Measurements from ENCODE around the gene NXT2. TPM values are rescaled to one million over a fixed set of nuclear protein-coding genes. Genes with fewer than 3 reads are reported as not detected.

Gene NXT2
- total and polyA plus RNA-seq, 2 experiments from 2014 or later = 13.1 to 23.6 TPM

GRCh38 chrX:109501176-109501575 lies 35.5 kb upstream of the NXT2 start:
- TF ChIP-seq ZNF331 (CRISPR knock-in tag; IDR thresholded peaks at IDR 0.05; ENCODE audit: low read depth) (no peak), JUNB (IDR thresholded peaks at IDR 0.05; ENCODE audit: unreplicated experiment) (no peak), ZNF114 (CRISPR knock-in tag; IDR thresholded peaks at IDR 0.05) (no peak), ZNF462 (CRISPR knock-in tag; IDR thresholded peaks at IDR 0.05) (no peak), REST (IDR thresholded peaks at IDR 0.05; ENCODE audit: unreplicated experiment) (no peak), ETS1 (IDR thresholded peaks at IDR 0.05) (no peak), CREB1 (CRISPR knock-in tag; IDR thresholded peaks at IDR 0.05; ENCODE audit: low read depth) (no peak), EZH2phosphoT487 (IDR thresholded peaks at IDR 0.05; ENCODE audit: unreplicated experiment) (no peak)
- TF ChIP-seq, protein P1, sequence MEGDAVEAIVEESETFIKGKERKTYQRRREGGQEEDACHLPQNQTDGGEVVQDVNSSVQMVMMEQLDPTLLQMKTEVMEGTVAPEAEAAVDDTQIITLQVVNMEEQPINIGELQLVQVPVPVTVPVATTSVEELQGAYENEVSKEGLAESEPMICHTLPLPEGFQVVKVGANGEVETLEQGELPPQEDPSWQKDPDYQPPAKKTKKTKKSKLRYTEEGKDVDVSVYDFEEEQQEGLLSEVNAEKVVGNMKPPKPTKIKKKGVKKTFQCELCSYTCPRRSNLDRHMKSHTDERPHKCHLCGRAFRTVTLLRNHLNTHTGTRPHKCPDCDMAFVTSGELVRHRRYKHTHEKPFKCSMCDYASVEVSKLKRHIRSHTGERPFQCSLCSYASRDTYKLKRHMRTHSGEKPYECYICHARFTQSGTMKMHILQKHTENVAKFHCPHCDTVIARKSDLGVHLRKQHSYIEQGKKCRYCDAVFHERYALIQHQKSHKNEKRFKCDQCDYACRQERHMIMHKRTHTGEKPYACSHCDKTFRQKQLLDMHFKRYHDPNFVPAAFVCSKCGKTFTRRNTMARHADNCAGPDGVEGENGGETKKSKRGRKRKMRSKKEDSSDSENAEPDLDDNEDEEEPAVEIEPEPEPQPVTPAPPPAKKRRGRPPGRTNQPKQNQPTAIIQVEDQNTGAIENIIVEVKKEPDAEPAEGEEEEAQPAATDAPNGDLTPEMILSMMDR (conservative IDR thresholded peaks at IDR 0.05; ENCODE audit: low read depth in 2 of 2) = no peak
- H3K4me1 Mint-ChIP-seq = no peaks in the 10 kb centered on the region
- Histone ChIP-seq H2AFZ (no peak overlapping the region), H3K36me3 (ENCODE audit: insufficient read depth) (no peaks in the 10 kb centered on the region), H3F3A (replicated peaks; ENCODE audit: low read depth) (no peaks in the 10 kb centered on the region), H3K9me2 (ENCODE audit: insufficient read depth) (no peaks in the 10 kb centered on the region), H3K79me2 (replicated peaks; ENCODE audit: insufficient read depth) (no peaks in the 10 kb centered on the region), H3K4me1 (ENCODE audit: insufficient read depth) (no peaks in the 10 kb centered on the region), H3K4me3 (no peak overlapping the region), H3K27me3 (ENCODE audit: insufficient read depth) (no peaks in the 10 kb centered on the region), H3K27ac (ENCODE audit: low read depth) (no peak overlapping the region), H3K4me2 (no peak overlapping the region), H4K20me1 (replicated peaks; ENCODE audit: insufficient read depth) (no peaks in the 10 kb centered on the region)
- H3K27ac Mint-ChIP-seq = no peak overlapping the region
- H3K9me3 Mint-ChIP-seq = no peaks in the 10 kb centered on the region
- DNase-seq (ENCODE audit: low spot score) = no peak
- H3K27me3 Mint-ChIP-seq (ENCODE audit: insufficient read depth, low read depth, poor library complexity) = no peaks in the 10 kb centered on the region
- no peak overlapping the region for H3K4me3 Mint-ChIP-seq
- no peak for ATAC-seq
- no peaks in the 10 kb centered on the region for H3K36me3 Mint-ChIP-seq (ENCODE audit: low read depth)
